Stimulated activated CD8-positive, alpha-beta memory T cell treated with anti-CD3 and anti-CD28 coated beads, Interleukin-4, amount 100 ng/mL, for 48 hours (primary cell): ENCODE measurements around the gene EMC8.
"Not testable (repeated sequence)": the region's sequence is repeated elsewhere in the genome, so short reads cannot be mapped to it uniquely, and the experiment has no call there.

Source experiments
- DNase-seq: peaks from one replicate; pipeline ENCODE4 v3.0.0-alpha.2; 2020

Gene EMC8

GRCh38 chr16:85834741-85835140 lies 35.4 kb upstream of the EMC8 start:
- no peak for DNase-seq

GRCh38 chr16:85833219-85833920 lies 34.0 kb upstream of the EMC8 start:
- no peak for DNase-seq

GRCh38 chr16:85832570-85833218 lies 33.4 kb upstream of the EMC8 start:
- no peak for DNase-seq

GRCh38 chr16:85830821-85831220 lies 31.5 kb upstream of the EMC8 start:
- DNase-seq, result no peak

- no peak for DNase-seq
Measured at GRCh38 chr16:85829751-85830445, 30.6 kb upstream of the EMC8 start.

GRCh38 chr16:85829171-85829719 lies 29.9 kb upstream of the EMC8 start:
- no peak for DNase-seq

GRCh38 chr16:85828166-85828565 lies 28.8 kb upstream of the EMC8 start:
- DNase-seq, result no peak

- DNase-seq, result no peak
Measured at GRCh38 chr16:85826686-85827247, 27.4 kb upstream of the EMC8 start.

- no peak for DNase-seq
Measured at GRCh38 chr16:85825326-85825725, 26.0 kb upstream of the EMC8 start.

GRCh38 chr16:85824161-85825135 lies 25.1 kb upstream of the EMC8 start:
- DNase-seq, result no peak

- no peak for DNase-seq
Measured at GRCh38 chr16:85823328-85823920, 24.1 kb upstream of the EMC8 start.

- DNase-seq, result no peak
Measured at GRCh38 chr16:85822145-85822544, 22.8 kb upstream of the EMC8 start.

GRCh38 chr16:85821390-85822135 lies 22.2 kb upstream of the EMC8 start:
- peak; percentile 92 for DNase-seq

- no peak for DNase-seq
Measured at GRCh38 chr16:85820604-85821372, 21.4 kb upstream of the EMC8 start.

GRCh38 chr16:85819771-85820170 lies 20.4 kb upstream of the EMC8 start:
- no peak for DNase-seq

- peak; percentile 96 for DNase-seq
Measured at GRCh38 chr16:85819245-85819644, 19.9 kb upstream of the EMC8 start.

- not testable (repeated sequence) for DNase-seq
Measured at GRCh38 chr16:85817195-85817594, 17.9 kb upstream of the EMC8 start.

- no peak for DNase-seq
Measured at GRCh38 chr16:85816159-85816558, 16.8 kb upstream of the EMC8 start.

GRCh38 chr16:85812811-85813700 lies 13.7 kb upstream of the EMC8 start:
- DNase-seq, result no peak
